K562 (cell line): Measurements from ENCODE around the gene OPA3. TPM values are rescaled to one million over a fixed set of nuclear protein-coding genes. Genes with fewer than 3 reads are reported as not detected.
A peak's percentile ranks its signal among the peaks of the same experiment; 100 is the strongest.

Experiments used
- ATAC-seq: fragments of 200-7000 bp; cut with Tn5 transposase; 3 replicates; pipeline ENCODE4 v1.9.1; 2020; ENCODE audit warnings: moderate library complexity
- BruUV-seq: library from RNA; stranded (reverse); fragments of 400-500 nt; replicated peaks from 2 replicates; lab custom pipeline; 2021; lab: Mats Ljungman, UMichigan
- CTCF ChIA-PET: fragments of 300-600 bp; formaldehyde crosslinking; extraction: SDS; loops from one replicate; lab custom pipeline; 2021; ENCODE audit warnings: low intra/inter-chr PET ratio; lab: Yijun Ruan, JAX
- POLR2A ChIA-PET: fragments of 300-600, 350-650 bp; sonication (Branson Sonifier 250); formaldehyde crosslinking; extraction: SDS; loops from one replicate; lab custom pipeline; 2021; ENCODE audit warnings: antibody characterized with exemption, inconsistent platforms; lab: Yijun Ruan, JAX
- DNase-seq, 4 experiments: peaks; one replicate each; pipeline versions ENCODE4 v3.0.0 to v3.0.0-alpha.2; 2011 to 2018; ENCODE audit warnings: low spot score in 3 of 4, mixed read lengths in 3 of 4; ENCODE audit errors: extremely low read depth in 1 of 4
- FAIRE-seq: peaks from 2 replicates; lab custom pipeline; 2011; peaks lifted over from hg19 to GRCh38; lab: Jason Lieb, UNC
- H2AFZ ChIP-seq: 2 replicates; pipeline ENCODE4 v1.6.0; 2011; ENCODE audit warnings: low read depth, low read length, control low read depth, inconsistent platforms
- H3K27ac ChIP-seq: fragments of 200-600 bp; 3 replicates; pipeline ENCODE4 v1.8.0; 2011; ENCODE audit warnings: low read depth, mild to moderate bottlenecking, control low read depth, inconsistent platforms, low read length, moderate library complexity, mixed read lengths; ENCODE audit errors: extremely low read depth
- H3K27me3 ChIP-seq, 2 experiments: fragments of 300-600 bp in 1 of 2; 2 replicates in 1 of 2; 3 replicates in 1 of 2; pipeline versions ENCODE4 v1.6.0 to v1.8.0; 2011; ENCODE audit warnings: inconsistent platforms in 2 of 2, low read length in 2 of 2, mild to moderate bottlenecking in 1 of 2, mixed read lengths in 1 of 2, moderate library complexity in 1 of 2; ENCODE audit not compliant: control insufficient read depth in 2 of 2, insufficient read depth in 2 of 2
- H3K36me3 ChIP-seq: fragments of 300-600 bp; 3 replicates; pipeline ENCODE4 v1.8.0; 2011; ENCODE audit warnings: mild to moderate bottlenecking, low read length, inconsistent platforms; ENCODE audit not compliant: control insufficient read depth, insufficient read depth
- H3K4me1 ChIP-seq, 2 experiments: fragments of 200-600 bp in 1 of 2; replicated peaks in 1 of 2; 2 replicates in 1 of 2; 3 replicates in 1 of 2; pipeline versions ENCODE4 v1.5.1 to v1.8.0; 2011; ENCODE audit warnings: inconsistent platforms in 2 of 2, low read length in 2 of 2, mild to moderate bottlenecking in 1 of 2, mixed read lengths in 1 of 2, moderate library complexity in 1 of 2; ENCODE audit not compliant: control insufficient read depth in 2 of 2, insufficient read depth in 2 of 2
- H3K4me2 ChIP-seq: 2 replicates; pipeline ENCODE4 v1.6.1; 2011; ENCODE audit warnings: low read length, control low read depth, inconsistent platforms, mixed read lengths; ENCODE audit not compliant: insufficient read depth
- H3K4me3 ChIP-seq: fragments of 200-600 bp; sonication (generic), shearing (Covaris generic); 2 replicates; pipeline ENCODE4 v1.5.1; 2016; ENCODE audit warnings: control low read depth, inconsistent platforms
- H3K79me2 ChIP-seq: fragments of 200-600 bp; 3 replicates; pipeline ENCODE4 v1.8.0; 2011; ENCODE audit warnings: low read length, inconsistent platforms; ENCODE audit not compliant: control insufficient read depth, insufficient read depth
- H3K9ac ChIP-seq, 2 experiments: 2 replicates each; pipeline versions ENCODE4 v1.6.0 to v1.6.1; 2011; ENCODE audit warnings: low read depth in 2 of 2, low read length in 2 of 2, control low read depth in 1 of 2, inconsistent platforms in 1 of 2, mild to moderate bottlenecking in 1 of 2, mixed read lengths in 1 of 2; ENCODE audit not compliant: insufficient read depth in 1 of 2
- H3K9me1 ChIP-seq: one replicate; pipeline ENCODE4 v1.6.0; 2011; ENCODE audit warnings: inconsistent platforms, mild to moderate bottlenecking, low read length, moderate library complexity; ENCODE audit not compliant: control insufficient read depth, insufficient read depth
- H3K9me3 ChIP-seq: replicated peaks from 2 replicates; pipeline ENCODE4 v1.5.1; 2011; ENCODE audit warnings: low read depth, low read length, inconsistent platforms; ENCODE audit not compliant: control insufficient read depth, insufficient read depth
- H4K20me1 ChIP-seq: replicated peaks from 2 replicates; pipeline ENCODE4 v1.6.1; 2011; ENCODE audit warnings: low read length, inconsistent platforms, mixed read lengths; ENCODE audit not compliant: control insufficient read depth, insufficient read depth
- C11orf30 ChIP-seq: fragments of 450-650 bp; IDR thresholded peaks from 2 replicates; pipeline ENCODE4 v1.6.1; 2016; ENCODE audit warnings: low read depth, mild to moderate bottlenecking
- KDM1A ChIP-seq, 2 experiments: fragments of 450-650 bp; IDR thresholded peaks; 2 replicates each; pipeline ENCODE4 v1.6.1; 2016; ENCODE audit warnings: mild to moderate bottlenecking in 2 of 2
- MBD2 ChIP-seq: sonication (generic); IDR thresholded peaks from 2 replicates; pipeline ENCODE4 v1.6.1; 2016; ENCODE audit warnings: low read depth, borderline replicate concordance
- MTA3 ChIP-seq: fragments of 450-650 bp; formaldehyde crosslinking; IDR thresholded peaks from 2 replicates; pipeline ENCODE4 v1.6.1; 2017; ENCODE audit warnings: mild to moderate bottlenecking, borderline replicate concordance
- SMAD2 ChIP-seq: fragments of 150-350 bp; IDR thresholded peaks from 2 replicates; pipeline ENCODE4 v1.6.1; 2014; ENCODE audit warnings: low read depth, mild to moderate bottlenecking, low read length
- SREBF2 ChIP-seq: sonication (generic); formaldehyde crosslinking; IDR thresholded peaks from 2 replicates; pipeline ENCODE4 v1.4.0; 2020; ENCODE audit warnings: mild to moderate bottlenecking, missing genetic modification reagents
- ZFX ChIP-seq: sonication (generic); formaldehyde crosslinking; IDR thresholded peaks from 2 replicates; pipeline ENCODE4 v1.8.0; 2022; ENCODE audit warnings: mild to moderate bottlenecking, missing genetic modification reagents, moderate library complexity
- WGBS: fragments of 100-300 bp; shearing (Covaris generic); methylation state at CpG from one replicate; pipeline ENCODE4 v1.1.6; 2016; ENCODE audit warnings: low coverage, mixed read lengths; ENCODE audit not compliant: insufficient coverage; ENCODE audit errors: missing lambda C conversion rate; 5-methylcytosine and 5-hydroxymethylcytosine counted together
- in situ Hi-C: fragments of 300-500 bp; cut with MboI; formaldehyde crosslinking; loops from 4 replicates; pipeline ENCODE4 v1.15.0; 2018; ENCODE audit warnings: inconsistent platforms, mixed read lengths
- intact Hi-C: fragments of 100-400 bp; cut with micrococcal nuclease; formaldehyde crosslinking; loops from 2 replicates; pipeline ENCODE4 v1.14.2; 2022
- polyA plus RNA-seq, 8 experiments: library from polyadenylated mRNA; depleted of rRNA in 4 of 8; stranded (reverse) in 5 of 8; unstranded in 3 of 8; fragments of >200 nt; fragmentation: Nextera tagmentation in 2 of 8; fragmentation: Illumina TruSeq in 1 of 8; extraction: Ambion mirVana in 2 of 8; extraction: Trizol in 1 of 8; gene quantifications; 2 replicates each; pipeline versions ENCODE4 v1.2.1 to v1.2.3, GENCODE V29; 2011 to 2014; ENCODE audit warnings: inconsistent platforms in 1 of 8, missing spikeins in 1 of 8
- total RNA-seq, 7 experiments: library from RNA; depleted of rRNA in 6 of 7; stranded (reverse); fragments of >200 nt in 6 of 7; fragmentation: Illumina TruSeq in 2 of 7; extraction: Trizol in 2 of 7; gene quantifications; 2 replicates each; pipeline versions ENCODE4 v1.2.1 to v1.2.3, GENCODE V29; 2011 to 2021; ENCODE audit warnings: low replicate concordance in 1 of 7
- TF ChIP-seq, protein P1 (sequence below): sonication (generic); formaldehyde crosslinking; IDR thresholded peaks from 2 replicates; pipeline ENCODE4 v1.8.0; 2023; ENCODE audit warnings: mild to moderate bottlenecking, missing genetic modification reagents
- TF ChIP-seq, protein P2 (sequence below): fragments of 450-650 bp; IDR thresholded peaks from 2 replicates; pipeline ENCODE4 v1.7.1; 2018; ENCODE audit warnings: mild to moderate bottlenecking, low read depth; ENCODE audit not compliant: partially characterized antibody
- TF ChIP-seq, protein P3 (sequence below): sonication (generic); formaldehyde crosslinking; IDR thresholded peaks from 2 replicates; pipeline ENCODE4 v1.8.1; 2023; ENCODE audit warnings: mild to moderate bottlenecking, missing genetic modification reagents

Gene OPA3
- total and polyA plus RNA-seq, 9 of the 15 experiments (the other 6 are each of a cell fraction or from before 2014, with no cell fraction given) = 1.4 to 18.8 (median 9.0) TPM

DNA sequence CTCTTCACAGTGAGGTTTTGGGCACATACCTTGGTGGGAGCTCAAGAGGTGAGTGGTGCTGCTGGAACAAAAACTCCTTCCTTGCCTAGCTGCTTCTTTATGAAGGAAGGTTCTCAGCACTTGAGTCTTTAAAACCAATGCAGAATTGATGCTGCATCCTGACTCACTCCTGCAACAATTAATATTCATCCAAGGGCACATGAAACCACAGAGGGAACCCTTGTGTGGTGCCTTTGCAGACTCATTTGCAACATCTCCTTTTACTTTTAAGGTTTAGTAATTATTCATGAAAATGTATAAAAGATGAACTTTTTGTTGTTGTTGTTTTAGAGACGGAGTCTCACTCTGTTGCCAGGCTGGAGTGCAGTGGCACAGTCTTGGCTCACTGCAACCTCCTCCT lies 30.1 kb downstream of the OPA3 start (continued):
- TF ChIP-seq, protein P1, sequence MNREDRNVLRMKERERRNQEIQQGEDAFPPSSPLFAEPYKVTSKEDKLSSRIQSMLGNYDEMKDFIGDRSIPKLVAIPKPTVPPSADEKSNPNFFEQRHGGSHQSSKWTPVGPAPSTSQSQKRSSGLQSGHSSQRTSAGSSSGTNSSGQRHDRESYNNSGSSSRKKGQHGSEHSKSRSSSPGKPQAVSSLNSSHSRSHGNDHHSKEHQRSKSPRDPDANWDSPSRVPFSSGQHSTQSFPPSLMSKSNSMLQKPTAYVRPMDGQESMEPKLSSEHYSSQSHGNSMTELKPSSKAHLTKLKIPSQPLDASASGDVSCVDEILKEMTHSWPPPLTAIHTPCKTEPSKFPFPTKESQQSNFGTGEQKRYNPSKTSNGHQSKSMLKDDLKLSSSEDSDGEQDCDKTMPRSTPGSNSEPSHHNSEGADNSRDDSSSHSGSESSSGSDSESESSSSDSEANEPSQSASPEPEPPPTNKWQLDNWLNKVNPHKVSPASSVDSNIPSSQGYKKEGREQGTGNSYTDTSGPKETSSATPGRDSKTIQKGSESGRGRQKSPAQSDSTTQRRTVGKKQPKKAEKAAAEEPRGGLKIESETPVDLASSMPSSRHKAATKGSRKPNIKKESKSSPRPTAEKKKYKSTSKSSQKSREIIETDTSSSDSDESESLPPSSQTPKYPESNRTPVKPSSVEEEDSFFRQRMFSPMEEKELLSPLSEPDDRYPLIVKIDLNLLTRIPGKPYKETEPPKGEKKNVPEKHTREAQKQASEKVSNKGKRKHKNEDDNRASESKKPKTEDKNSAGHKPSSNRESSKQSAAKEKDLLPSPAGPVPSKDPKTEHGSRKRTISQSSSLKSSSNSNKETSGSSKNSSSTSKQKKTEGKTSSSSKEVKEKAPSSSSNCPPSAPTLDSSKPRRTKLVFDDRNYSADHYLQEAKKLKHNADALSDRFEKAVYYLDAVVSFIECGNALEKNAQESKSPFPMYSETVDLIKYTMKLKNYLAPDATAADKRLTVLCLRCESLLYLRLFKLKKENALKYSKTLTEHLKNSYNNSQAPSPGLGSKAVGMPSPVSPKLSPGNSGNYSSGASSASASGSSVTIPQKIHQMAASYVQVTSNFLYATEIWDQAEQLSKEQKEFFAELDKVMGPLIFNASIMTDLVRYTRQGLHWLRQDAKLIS (CRISPR knock-in tag) = no peak
- TF ChIP-seq SMAD2 = no peak

DNA sequence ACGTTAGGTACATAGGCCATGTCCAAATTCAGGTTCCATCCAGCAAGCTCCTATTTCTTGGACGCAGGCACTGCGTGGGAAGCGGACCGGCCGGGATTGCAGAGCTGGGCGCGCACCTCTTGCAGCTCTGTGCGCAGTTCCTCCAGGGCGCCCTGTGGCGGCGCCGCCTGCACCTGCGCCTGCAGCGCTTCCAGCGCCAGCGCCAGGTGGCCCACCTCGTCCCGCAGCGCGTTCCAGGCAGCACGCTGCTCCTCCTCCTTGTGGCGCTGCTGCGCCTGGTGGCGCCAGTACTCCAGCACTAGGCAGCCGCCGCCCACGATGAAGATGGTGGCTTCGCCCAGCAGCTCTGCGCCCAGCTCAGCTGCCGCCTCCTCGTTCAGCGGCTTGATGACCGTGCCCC lies 31.1 kb downstream of the OPA3 start:
- H3K9me3 ChIP-seq = no peaks in the 10 kb centered on the region
- no peak for TF ChIP-seq C11orf30
- no peak for TF ChIP-seq SREBF2 (CRISPR knock-in tag)
- TF ChIP-seq MBD2 = no peak
- TF ChIP-seq, protein P2, sequence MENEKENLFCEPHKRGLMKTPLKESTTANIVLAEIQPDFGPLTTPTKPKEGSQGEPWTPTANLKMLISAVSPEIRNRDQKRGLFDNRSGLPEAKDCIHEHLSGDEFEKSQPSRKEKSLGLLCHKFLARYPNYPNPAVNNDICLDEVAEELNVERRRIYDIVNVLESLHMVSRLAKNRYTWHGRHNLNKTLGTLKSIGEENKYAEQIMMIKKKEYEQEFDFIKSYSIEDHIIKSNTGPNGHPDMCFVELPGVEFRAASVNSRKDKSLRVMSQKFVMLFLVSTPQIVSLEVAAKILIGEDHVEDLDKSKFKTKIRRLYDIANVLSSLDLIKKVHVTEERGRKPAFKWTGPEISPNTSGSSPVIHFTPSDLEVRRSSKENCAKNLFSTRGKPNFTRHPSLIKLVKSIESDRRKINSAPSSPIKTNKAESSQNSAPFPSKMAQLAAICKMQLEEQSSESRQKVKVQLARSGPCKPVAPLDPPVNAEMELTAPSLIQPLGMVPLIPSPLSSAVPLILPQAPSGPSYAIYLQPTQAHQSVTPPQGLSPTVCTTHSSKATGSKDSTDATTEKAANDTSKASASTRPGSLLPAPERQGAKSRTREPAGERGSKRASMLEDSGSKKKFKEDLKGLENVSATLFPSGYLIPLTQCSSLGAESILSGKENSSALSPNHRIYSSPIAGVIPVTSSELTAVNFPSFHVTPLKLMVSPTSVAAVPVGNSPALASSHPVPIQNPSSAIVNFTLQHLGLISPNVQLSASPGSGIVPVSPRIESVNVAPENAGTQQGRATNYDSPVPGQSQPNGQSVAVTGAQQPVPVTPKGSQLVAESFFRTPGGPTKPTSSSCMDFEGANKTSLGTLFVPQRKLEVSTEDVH = no peak
- no peak for TF ChIP-seq MTA3
- TF ChIP-seq KDM1A (IDR thresholded peaks at IDR 0.05) = no peak
- TF ChIP-seq, protein P3, sequence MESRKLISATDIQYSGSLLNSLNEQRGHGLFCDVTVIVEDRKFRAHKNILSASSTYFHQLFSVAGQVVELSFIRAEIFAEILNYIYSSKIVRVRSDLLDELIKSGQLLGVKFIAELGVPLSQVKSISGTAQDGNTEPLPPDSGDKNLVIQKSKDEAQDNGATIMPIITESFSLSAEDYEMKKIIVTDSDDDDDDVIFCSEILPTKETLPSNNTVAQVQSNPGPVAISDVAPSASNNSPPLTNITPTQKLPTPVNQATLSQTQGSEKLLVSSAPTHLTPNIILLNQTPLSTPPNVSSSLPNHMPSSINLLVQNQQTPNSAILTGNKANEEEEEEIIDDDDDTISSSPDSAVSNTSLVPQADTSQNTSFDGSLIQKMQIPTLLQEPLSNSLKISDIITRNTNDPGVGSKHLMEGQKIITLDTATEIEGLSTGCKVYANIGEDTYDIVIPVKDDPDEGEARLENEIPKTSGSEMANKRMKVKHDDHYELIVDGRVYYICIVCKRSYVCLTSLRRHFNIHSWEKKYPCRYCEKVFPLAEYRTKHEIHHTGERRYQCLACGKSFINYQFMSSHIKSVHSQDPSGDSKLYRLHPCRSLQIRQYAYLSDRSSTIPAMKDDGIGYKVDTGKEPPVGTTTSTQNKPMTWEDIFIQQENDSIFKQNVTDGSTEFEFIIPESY (CRISPR knock-in tag) = peak; percentile 81
- TF ChIP-seq ZFX (CRISPR knock-in tag) = no peak
- TF ChIP-seq, all 486 proteins: peak for 1
- Histone ChIP-seq H3K27ac (no peak overlapping the region), H3K79me2 (peaks cover 6% of the 10 kb centered on the region; the same call in 2 of the 3 replicates), H3K4me2 (no peak overlapping the region), H3K9me1 (no peaks in the 10 kb centered on the region), H4K20me1 (no peaks in the 10 kb centered on the region), H3K27me3 (no peaks in the 10 kb centered on the region), H3K4me1 (peaks cover 0 to 22% of the 10 kb centered on the region in 2 experiments; a peak in 2 of 5 replicates), H2AFZ (no peak overlapping the region), H3K9ac (no peak overlapping the region; a peak in 1 of 4 replicates), H3K36me3 (peaks cover 12% of the 10 kb centered on the region; the same call in 2 of the 3 replicates), H3K4me3 (no peak overlapping the region)
- ChIA-PET POLR2A (no interaction called here), CTCF (no interaction called here)
- DNase-seq (peak in 2 of 4 experiments; percentile 8 to 11), ATAC-seq (no peak), FAIRE-seq (no peak)
- intact Hi-C loops (no loop called here), in situ Hi-C loops (no loop called here)
- 96% methylated on average over 28 of the region's 34 CpGs for WGBS
- no TSS peak for BruUV-seq
